Fibroblast of lung (primary cell): ENCODE results near the gene NDUFAF8.

Experiments used
- CTCF ChIP-seq, 2 donors: IDR thresholded peaks in 1 of 2; conservative IDR thresholded peaks in 1 of 2; 1 replicate in 1 of 2; 2 replicates in 1 of 2; pipeline ENCODE4 v1.5.1; 2011 to 2012; ENCODE audit warnings: low read length in 2 of 2, control low read depth in 1 of 2, inconsistent platforms in 1 of 2, low read depth in 1 of 2, mild to moderate bottlenecking in 1 of 2
- EZH2 ChIP-seq: IDR thresholded peaks from 2 replicates; pipeline ENCODE4 v1.5.1; 2012; ENCODE audit warnings: low read length, control low read depth, mild to moderate bottlenecking; ENCODE audit errors: missing control alignments

- TF ChIP-seq CTCF (conservative IDR thresholded peaks at IDR 0.05 in 1 of 2, IDR thresholded peaks at IDR 0.05 in 1 of 2; ENCODE audit: low read depth in 1 of 2, low read length in 2 of 2), result no peak
- TF ChIP-seq EZH2, result no peak
Measured at GRCh38 chr17:81231121-81231645, 7.9 kb upstream of the NDUFAF8 start.
